GM20431 (cell line): ENCODE results near the gene HCFC1R1.
"Not testable (repeated sequence)": the region's sequence is repeated elsewhere in the genome, so short reads cannot be mapped to it uniquely, and the experiment has no call there.

ENCODE experiments used
- in situ Hi-C: fragments of 300-500 bp; cut with MseI, MboI; formaldehyde crosslinking; loops from one replicate; pipeline ENCODE4 v1.15.0; 2020; ENCODE audit warnings: low sequenced_read_pairs; ENCODE audit not compliant: unreplicated experiment

Gene HCFC1R1, protein sequence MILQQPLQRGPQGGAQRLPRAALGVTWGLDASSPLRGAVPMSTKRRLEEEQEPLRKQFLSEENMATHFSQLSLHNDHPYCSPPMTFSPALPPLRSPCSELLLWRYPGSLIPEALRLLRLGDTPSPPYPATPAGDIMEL

DNA sequence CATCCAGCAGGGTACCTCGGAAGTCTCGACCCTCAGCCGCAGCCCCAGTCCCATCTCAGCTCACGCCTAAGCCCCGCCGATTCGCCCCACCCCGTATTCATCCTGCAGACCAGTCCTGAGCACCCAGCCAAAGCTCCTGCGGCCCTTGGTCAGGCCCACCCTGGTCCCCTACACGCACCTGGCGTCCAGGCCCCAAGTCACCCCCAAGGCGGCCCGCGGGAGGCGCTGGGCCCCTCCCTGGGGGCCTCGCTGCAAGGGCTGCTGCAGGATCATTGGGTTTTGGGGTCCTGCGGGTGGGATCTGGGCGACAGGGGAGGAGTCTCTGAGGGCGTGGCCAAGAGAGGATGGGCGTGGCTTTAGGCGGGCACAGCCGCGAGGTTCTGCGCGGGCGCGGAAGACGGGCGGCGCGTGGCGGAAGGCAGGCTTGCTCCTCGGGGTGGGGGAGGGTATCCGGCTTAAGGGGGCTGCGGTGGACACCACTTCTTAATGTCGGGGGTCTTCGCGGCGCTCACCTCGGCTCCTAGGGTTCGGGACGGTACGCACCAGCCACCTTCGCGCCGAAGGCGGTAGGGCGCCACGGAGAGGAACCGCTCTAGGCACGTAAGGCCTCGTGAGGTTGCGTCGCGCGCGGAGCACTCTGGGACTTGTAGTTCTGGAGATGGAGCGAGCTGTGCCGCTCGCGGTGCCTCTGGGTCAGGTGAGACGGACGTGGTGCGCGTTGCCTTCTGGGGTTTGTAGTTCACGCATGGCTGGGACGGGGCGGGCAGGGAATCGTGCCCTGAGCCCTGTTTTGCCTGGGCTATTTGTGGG is at the start of gene HCFC1R1, which contains the start of gene THOC6:
TSS of gene HCFC1R1 (minus strand) at position 274 of the 810 bp plus-strand sequence. CDS start at position 273, 1 bp downstream.
TSS of gene THOC6 (plus strand) at position 367 of the 810 bp plus-strand sequence. CDS start at position 659, 292 bp downstream.
- in situ Hi-C loops: no loop called here

DNA sequence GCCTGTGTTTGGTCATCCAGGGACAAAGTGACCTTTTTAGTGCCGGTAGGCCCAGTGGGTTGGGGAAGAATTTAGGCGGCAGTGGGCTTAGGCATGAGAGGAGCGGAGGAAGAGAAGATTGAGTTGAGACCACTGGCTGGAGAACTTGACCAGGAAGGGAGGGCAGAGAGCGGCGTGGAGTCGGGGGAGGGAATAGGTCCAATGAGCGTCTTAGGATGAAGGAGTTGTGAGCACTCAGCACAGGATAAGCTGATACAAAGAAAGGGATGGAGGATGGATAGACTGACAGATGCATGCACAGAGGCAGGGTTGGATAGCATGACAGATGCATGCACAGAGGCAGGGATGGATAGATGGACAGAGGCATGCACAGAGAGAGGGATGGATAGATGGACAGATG is 49.7 kb upstream of the HCFC1R1 start:
- in situ Hi-C loops: no loop called here

DNA sequence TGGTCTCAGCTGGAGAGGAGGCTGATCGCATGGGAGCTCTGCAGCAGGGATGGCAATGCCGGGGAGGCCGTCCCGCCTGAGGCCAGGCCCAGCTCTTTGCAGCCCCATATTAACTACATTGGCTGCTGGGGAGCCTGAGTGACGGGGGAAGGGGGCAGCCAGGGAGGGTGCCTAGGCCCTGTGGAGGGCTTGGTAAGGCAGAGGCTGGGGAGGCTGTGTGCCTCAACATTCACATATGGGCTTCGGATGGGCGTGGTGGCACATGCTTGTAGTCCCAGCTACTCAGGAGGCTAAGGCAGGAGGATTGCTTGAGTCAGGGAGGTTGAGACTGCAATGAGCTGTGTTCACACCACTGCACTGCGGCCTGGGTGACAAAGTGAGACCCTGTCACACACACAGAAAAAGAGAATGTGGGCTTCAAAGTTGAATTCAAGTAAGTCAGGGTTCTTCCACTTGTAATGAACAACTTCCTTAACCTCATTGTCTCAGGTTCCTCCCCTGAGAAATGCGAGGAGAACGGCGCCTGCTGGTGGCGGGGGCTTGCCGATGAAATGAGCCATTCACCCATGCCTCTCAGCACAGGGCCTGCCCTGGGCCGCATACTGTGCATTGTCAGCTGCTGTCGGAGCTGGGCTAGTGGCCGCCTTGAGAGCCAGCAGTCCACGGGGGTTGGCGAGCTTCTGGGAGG is 49.0 kb upstream of the HCFC1R1 start:
- in situ Hi-C loops: not testable (repeated sequence)

DNA sequence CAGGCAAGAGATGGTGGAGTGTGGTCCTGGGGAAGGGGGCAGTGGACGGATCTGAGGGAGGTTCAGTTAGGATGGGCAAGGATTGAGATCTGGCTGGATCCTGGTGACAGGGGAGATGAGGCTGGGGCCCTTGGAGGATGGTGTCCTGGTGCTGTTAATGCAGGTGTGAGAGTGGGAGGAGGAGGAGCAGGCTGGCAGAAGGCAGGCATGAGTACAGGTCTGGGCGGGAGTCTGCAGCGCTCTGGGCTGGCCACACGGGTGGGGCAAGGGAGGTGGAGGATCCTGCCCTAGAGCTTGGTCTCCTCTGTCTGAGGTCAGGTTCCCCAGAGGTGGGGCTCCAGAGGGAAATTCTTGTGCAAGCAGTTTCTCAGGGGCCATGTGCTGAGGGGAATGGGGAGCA is 48.4 kb upstream of the HCFC1R1 start:
- in situ Hi-C loops: not testable (repeated sequence)

DNA sequence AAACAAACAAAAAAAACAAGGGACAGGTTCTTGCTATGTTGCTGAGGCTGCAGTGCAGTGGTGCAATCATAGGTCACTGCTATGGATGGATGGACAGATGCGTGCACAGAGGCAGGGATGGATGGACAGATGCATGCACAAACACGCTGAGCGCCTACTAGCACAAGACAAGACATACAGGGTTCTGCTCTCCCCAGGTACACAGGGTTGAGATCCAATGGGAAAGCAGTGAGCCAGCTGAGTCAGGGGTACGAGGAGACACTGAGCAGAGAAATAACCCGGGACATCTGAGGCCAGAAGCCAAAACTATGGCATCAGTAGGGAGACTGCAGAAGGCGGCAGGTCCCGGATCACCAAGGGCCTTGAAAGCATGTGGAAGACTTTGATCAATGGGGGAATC is 47.9 kb upstream of the HCFC1R1 start:
- in situ Hi-C loops: no loop called here

DNA sequence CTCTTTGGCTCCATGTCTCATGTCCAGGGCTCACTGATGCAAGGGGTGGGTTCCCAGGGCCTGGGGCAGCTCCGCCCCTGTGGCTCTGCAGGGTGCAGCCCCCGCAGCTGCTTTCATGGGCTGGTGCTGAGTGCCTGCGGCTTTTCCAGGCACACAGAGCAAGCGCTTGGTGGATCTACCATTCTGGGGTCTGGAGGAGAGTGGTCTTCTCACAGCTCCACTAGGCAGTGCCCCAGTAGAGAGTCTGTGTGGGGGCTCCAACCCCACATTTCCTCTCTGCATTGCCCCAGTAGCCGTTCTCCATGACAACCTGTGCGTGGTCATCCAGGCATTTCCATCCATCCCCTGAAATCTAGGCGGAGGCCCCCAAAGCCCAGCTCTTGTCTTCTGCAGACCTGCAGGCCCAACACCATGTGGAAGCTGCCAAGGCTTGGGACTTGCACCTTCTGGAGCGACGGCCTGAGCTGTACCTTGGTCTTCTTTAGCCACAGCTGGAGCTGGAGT is 46.9 kb upstream of the HCFC1R1 start:
- in situ Hi-C loops: no loop called here

DNA sequence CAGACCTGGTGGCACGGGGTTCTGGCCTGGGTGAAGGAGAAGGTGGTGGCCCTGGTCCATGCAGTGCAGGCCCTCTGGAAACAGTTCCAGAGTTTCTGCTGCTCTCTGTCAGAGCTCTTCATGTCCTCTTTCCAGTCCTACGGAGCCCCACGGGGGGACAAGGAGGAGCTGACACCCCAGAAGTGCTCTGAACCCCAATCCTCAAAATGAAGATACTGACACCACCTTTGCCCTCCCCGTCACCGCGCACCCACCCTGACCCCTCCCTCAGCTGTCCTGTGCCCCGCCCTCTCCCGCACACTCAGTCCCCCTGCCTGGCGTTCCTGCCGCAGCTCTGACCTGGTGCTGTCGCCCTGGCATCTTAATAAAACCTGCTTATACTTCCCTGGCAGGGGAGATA is 45.4 kb upstream of the HCFC1R1 start:
- in situ Hi-C loops: not testable (repeated sequence)

DNA sequence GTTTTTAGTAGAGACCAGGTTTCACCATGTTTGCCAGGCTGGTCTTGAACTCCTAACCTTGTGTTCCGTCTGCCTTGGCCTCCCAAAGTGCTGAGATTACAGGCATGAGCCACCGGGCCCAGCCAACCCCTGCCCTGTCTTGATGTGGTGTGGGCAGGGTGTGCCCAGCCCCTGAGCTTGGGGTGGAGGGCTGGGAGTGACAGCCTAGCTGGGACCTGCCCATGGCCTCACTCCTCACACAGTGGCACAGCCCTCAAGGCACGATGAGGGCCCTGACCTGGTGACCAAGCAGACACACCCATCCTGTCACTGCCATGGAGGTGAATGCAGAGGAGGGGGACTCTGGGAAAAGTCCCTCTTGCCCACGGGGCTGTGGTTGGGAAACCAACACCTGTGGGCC is 44.7 kb upstream of the HCFC1R1 start:
- in situ Hi-C loops: no loop called here

DNA sequence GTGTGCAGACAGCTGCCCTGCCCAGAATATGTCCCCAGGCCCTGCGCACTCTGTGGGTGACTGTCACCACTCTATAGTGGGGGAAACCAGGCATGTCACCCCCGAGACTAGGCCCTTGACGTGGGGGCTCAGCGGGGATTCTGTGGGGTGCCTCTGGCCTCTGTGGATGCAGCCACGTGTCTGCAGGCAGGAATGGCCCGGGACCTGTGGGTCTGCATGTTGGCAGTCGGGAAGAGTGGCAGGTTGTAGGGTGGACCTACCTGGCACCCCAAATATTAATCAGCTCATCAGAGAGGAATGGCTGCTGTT is 42.7 kb upstream of the HCFC1R1 start:
- in situ Hi-C loops: no loop called here

DNA sequence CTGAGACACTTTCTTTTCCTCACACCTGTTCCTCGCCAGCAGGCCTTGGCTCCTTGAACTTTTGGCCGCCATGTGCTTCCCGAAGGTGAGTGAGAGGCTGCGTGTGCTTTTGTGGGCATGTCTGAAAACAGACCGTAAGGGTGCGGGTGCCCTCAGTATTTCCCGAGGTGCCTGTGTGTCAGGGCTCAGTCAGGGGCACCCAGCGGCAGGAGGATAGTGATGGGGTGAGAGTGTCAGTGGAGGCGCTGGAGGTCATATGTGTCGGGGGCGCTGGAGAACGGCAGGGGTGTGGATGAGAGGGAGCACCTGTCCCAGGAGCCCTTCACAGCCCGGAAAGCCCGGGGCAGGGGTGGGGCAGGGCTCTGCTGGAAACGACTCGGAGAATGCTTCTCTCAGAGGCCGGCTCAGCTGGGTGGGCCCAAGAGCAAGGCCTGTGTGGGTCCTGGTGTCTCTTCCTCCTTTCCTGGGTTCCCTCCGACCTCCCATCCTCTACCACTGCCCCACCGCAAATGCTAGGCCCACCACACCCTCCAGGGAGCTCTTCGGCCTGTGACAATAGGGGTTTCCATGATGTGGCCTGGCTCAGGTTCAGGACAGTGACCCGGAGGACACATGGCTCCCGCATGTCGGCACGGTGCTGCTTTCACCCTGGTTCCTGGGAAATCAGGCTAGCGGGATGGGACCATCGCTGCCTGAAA is 42.1 kb upstream of the HCFC1R1 start:
- in situ Hi-C loops: no loop called here

DNA sequence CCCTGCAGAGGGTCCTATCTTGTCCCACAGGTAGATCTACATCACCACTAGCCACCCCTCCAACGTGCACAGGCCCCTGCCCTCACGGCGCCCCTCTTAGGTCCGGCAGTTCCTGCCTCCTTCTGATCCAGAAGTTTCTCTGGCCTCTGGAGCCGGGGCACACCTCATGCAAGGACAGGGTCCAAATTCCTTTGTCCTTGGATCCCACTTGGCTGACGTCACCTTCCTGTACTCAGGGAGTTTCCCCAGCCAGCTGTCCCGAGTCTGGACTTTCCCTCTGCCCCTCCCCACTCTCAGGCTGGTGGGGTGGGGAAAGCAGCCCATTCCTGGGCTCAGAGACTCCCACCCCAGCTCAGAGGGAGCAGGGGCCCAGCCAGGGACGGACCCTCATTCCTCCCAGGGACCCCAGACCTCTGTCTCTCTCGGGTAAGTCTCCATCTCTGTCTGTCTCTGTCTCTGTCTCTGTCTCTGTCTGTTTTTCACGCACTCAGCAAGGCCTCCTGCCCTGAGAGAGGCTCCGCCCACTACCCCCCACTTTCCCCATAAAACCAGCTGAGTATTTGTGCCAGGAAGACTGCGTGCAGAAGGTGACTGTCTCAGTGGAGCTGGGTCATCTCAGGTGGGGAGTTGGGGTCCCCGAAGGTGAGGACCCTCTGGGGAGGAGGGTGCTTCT is 41.5 kb upstream of the HCFC1R1 start, which contains the start of gene IL32:
TSS of gene IL32 (plus strand) at position 572 of the 673 bp plus-strand sequence. CDS start 172 bp downstream, outside the sequence.
- in situ Hi-C loops: no loop called here

DNA sequence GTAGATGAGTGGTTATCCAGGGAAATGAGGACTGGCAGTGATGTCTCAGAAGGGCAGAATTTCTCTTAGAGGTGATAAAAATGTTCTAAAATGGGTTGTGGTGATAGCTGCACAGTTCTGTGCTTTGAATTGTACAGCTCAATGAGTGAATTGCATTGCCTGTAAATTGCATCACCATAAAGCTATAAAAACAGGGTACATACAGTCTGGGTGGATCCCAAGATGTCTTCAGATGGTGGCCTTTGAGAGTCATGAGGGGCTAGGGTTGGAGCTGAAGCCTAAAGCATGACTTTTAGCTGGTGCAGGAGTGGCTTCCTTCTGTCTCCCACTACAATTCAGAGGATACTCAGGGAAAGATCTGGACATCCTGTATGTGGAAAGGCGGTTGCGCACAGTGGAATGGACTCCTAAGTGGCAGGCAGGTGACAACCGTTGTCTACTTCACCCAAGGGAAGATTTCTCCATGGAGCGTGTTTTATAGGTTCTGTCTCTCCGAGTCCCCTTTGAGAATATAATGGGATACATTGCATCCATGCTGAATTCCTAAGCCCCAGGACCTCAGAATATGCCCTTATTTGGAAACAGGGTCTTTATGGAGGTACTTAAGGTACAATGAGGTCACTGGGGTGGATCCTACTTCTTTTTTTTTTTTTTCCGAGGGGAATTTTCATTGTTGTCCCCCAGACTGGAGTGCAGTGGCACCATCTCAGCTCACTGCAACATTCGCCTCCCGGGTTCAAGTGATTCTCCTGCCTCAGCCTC is 40.1 kb upstream of the HCFC1R1 start:
- in situ Hi-C loops: no loop called here

DNA sequence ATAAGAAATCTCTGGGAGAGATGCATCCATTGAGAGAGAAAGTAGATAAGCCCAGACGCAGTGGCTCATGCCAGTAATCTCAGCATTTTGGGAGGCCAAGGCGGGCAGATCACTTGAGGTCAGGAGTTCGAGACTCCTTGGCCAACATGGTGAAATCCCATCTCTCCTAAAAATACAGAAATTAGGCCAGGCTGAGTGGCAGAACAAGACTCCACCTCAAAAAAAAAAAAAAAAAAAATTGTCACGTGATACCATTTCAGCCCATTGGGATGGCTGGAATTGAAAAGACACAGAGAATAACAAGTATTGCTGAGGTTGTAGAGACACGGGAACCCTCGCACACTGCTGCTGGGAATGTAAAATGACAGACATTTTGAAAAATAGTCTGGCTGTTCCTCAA is 38.8 kb upstream of the HCFC1R1 start:
- in situ Hi-C loops: no loop called here

DNA sequence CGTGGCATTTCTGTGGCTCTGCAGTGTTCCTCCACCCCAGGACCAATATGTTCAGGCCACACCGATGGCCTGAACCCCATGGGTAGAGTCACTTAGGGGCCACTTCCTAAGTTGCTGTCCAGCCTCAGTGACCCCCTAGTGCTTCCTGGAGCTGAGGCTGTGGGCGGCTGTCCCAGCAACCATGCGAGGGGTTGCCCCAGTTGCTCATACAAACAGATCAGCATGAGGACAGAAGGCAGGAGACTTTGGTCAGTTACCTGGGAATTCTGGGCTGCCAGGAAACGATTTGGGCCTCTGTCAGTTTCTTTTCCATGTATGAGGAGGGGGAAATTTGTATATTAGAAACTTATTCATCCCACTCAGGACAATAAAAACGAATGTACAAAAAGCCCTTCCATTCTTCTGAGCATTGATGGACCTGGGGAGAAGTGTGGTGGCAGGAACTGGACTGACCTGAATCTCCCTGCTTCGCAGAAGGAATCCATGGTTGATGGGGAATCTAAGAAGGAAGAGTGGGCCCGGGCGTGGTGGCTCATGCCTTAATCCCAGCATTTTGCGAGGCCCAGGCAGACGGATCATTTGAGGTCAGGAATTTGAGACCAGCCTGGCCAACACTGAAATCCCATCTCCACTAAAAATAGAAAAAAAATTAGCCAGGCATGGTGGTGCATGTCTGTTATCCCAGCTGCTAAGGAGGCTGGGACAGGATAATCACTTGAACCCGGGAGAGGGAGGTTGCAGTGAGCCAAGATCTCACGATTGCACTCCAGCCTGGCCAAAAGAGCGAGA is 36.8 kb upstream of the HCFC1R1 start:
- in situ Hi-C loops: no loop called here

DNA sequence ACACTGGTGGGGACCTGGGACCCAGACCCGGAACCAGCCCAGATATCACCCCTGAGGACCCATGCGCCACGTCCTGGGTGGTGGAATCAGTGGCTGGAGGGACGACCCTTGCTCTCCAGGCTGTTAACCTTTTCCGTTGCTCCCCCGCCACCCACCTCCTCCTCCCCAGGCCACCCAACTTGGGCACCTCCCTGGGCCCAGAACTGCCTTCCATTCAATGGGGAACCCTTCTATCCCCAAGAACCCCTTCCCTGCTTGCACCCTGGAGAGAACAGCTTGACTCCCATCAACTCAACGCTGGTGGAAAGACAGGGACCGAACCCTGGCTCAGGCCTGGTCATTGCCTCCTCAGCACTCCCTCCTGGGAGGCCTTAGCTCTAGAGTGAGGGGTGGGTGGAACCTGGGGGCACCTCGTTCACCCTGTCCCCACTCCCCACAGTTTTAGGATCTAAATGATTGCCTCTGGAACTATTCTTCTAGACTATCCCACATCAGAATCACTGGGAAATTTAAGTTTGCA is 36.0 kb upstream of the HCFC1R1 start:
- in situ Hi-C loops: no loop called here

DNA sequence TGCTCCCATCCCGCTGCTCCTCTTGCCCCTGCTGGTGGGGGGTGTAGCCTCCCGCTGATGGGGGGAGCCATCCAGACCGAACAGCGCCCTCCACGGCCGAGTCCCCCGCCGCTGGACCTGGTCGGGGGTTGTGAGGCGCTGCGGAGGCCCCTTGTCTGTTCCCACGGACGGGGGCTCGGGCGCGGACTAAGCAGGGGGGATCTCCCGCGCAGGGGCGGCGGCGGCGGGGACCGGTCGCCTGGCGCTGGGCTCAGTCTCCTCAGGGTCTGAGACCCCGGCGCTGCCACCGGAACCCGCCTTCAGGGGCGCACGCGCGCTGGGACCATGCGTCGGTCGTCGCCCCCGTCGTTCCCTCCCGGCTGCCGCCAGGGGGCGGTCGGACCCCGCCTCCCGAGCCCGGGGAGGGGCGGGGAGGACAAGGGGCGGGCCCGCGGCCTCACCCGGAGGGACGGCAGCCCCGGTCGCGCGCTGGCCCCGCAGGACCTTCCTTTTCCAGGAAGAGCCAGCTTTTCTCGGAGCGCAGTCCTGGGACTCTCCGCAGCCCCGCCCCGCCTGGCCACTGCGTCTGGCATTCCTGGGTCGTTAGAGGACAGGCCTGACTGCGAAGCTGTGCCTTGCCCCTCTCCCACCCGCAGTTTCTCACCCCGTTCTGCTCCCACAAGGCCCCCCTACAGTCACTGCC is 35.4 kb upstream of the HCFC1R1 start:
- in situ Hi-C loops: no loop called here

DNA sequence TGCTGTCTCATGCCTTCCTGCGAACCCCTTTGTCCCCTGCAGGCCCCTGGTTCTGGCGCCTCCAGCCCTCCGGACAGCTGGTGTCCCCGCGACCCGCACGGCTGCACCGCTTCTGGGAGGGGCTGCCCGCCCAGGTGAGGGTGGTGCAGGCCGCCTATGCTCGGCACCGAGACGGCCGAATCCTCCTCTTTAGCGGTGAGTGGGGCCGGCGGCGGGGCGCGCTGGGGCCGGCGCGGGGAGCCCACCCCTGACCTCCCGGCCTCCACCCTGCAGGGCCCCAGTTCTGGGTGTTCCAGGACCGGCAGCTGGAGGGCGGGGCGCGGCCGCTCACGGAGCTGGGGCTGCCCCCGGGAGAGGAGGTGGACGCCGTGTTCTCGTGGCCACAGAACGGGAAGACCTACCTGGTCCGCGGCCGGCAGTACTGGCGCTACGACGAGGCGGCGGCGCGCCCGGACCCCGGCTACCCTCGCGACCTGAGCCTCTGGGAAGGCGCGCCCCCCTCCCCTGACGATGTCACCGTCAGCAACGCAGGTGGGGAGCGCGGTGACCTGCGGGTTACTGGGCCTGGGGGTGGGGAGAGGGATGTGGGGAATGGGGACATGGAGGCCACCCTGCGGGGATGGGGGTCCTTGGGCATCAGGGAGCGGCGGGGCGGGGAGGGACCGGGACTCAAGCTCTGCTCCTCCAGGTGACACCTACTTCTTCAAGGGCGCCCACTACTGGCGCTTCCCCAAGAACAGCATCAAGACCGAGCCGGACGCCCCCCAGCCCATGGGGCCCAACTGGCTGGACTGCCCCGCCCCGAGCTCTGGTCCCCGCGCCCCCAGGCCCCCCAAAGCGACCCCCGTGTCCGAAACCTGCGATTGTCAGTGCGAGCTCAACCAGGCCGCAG is 34.6 kb upstream of the HCFC1R1 start:
- in situ Hi-C loops: no loop called here
